Adrenal gland (tissue), 5 donors: ENCODE measurements around the gene CFL1.

ENCODE experiments used
- CTCF ChIP-seq, 6 experiments: fragments of 450-650 bp in 4 of 6; fragments of 200-600 bp in 2 of 6; sonication (generic) in 1 of 6; IDR thresholded peaks; 1 replicate in 5 of 6; 2 replicates in 1 of 6; pipeline versions ENCODE4 v1.5.1 to v1.8.0; 2016 to 2021; ENCODE audit warnings: antibody characterized with exemption in 6 of 6, mild to moderate bottlenecking in 2 of 6, moderate library complexity in 1 of 6
- POLR2A ChIP-seq, 2 donors: fragments of 450-650 bp; IDR thresholded peaks; one replicate each; pipeline ENCODE4 v1.6.1; 2017; ENCODE audit warnings: antibody characterized with exemption in 2 of 2, mild to moderate bottlenecking in 2 of 2, moderate library complexity in 1 of 2
- donor health status: DM: no; HTN: no; CAD: no.

GRCh38 chr11:65880027-65880426 is 22.0 kb upstream of the CFL1 start:
- no peak for TF ChIP-seq CTCF (IDR thresholded peaks at IDR 0.05)
- TF ChIP-seq POLR2A (IDR thresholded peaks at IDR 0.05): no peak
